ENCODE data around the gene C1QB. TPM values are rescaled to one million over a fixed set of nuclear protein-coding genes. Genes with fewer than 3 reads are reported as not detected.
A peak's percentile ranks its signal among the peaks of the same experiment; 100 is the strongest.

The C1QB gene
- total and polyA plus RNA-seq, 10 donors: 225 to 3,817 (median 1,581) TPM

DNA sequence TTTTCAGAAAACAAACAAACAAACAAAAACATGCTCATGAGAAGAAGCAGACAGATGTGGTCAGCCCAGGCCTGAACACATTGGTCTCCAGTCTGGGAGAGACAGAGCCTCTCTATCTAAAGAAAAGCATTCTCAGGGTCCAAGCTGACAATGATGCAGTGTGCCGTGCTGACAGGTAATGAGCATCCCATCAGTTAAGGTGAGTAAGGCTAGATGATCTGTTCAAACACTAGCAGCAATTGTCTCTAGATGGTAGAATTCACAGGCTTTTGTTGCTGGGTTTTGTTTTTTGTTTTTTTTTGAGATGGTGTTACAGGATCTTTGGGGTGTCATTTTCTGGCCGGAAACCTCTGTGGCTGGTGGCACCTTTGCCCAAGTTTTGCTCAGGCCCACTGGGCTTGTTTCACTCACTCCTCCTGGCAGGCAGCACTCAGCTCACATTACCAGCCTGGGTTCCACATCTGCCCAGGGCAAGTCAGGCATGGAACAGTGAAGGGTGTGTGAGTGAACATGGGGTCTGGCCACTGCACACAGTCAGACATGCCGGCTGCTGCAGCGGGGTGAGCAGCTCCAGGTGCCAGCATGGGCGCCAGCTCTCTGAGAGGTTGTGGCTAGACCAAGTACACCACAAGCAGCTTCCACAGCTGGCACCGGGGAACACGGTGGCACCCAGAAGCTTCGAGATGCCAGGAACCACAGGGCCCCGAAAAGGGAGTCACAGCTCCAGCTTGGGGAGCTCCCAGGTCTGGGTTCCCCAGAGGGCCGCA lies 19.2 kb upstream of the C1QB start:
- Histone ChIP-seq H3K36me3 (peaks cover 0 to 3% (median 0%) of the 10 kb centered on the region in 6 donors), H3K4me1 (peaks cover 0 to 44% (median 10%) of the 10 kb centered on the region in 6 donors), H3K4me3 (no peak overlapping the region), H3K27ac (no peak overlapping the region), H3K27me3 (replicated peaks in 1 of 7) (peaks cover 0 to 43% (median 0%) of the 10 kb centered on the region in 7 donors), H3K9me3 (no peaks in the 10 kb centered on the region)
- intact Hi-C loops (cut with DNase I; ENCODE audit: low total_unique reads): no loop called here
- DNase-seq: no peak
- 67 to 85% (median 83%) methylated on average over 10 of the region's 10 CpGs for WGBS, 5 donors
- TF ChIP-seq POLR2AphosphoS5 (IDR thresholded peaks at IDR 0.05): no peak
- no peak for TF ChIP-seq POLR2A (IDR thresholded peaks at IDR 0.05)
- TF ChIP-seq, protein P1, sequence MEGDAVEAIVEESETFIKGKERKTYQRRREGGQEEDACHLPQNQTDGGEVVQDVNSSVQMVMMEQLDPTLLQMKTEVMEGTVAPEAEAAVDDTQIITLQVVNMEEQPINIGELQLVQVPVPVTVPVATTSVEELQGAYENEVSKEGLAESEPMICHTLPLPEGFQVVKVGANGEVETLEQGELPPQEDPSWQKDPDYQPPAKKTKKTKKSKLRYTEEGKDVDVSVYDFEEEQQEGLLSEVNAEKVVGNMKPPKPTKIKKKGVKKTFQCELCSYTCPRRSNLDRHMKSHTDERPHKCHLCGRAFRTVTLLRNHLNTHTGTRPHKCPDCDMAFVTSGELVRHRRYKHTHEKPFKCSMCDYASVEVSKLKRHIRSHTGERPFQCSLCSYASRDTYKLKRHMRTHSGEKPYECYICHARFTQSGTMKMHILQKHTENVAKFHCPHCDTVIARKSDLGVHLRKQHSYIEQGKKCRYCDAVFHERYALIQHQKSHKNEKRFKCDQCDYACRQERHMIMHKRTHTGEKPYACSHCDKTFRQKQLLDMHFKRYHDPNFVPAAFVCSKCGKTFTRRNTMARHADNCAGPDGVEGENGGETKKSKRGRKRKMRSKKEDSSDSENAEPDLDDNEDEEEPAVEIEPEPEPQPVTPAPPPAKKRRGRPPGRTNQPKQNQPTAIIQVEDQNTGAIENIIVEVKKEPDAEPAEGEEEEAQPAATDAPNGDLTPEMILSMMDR (IDR thresholded peaks at IDR 0.05 in 8 of 11, conservative IDR thresholded peaks at IDR 0.05 in 3 of 11): no peak

DNA sequence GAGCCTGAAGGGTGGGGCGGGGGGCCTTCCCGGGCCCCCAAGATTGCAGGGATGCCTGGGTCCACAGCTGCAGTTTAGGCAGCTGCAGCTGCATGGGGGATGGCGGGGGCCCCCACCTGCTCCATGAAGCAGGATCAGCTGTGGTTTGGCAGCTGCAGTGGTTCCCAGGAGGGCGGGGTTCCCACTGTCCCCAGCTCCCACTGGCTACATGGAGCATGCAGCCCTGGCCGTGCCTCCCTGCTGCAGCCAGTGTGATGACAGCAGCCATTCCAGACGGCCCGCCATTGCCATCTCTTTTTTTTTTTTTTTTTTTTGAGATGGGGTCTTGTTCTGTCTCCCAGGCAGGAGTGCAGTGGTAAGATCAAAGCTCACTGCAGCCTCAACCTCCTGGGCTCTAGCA lies 17.6 kb upstream of the C1QB start:
- peak overlapping the region in 5 of 8 donors; percentile 38 to 83 (median 54) for H3K27ac ChIP-seq
- peaks cover 0 to 54% (median 6%) of the 10 kb centered on the region in 6 donors for H3K4me1 ChIP-seq
- peaks cover 0 to 13% (median 0%) of the 10 kb centered on the region in 6 donors for H3K36me3 ChIP-seq
- WGBS, 5 donors: 52 to 71% (median 68%) methylated on average over 6 to 7 of the region's 7 CpGs
- H3K27me3 ChIP-seq (replicated peaks in 1 of 7): peaks cover 0 to 49% (median 0%) of the 10 kb centered on the region in 7 donors
- no peaks in the 10 kb centered on the region for H3K9me3 ChIP-seq
- intact Hi-C loops (cut with DNase I; ENCODE audit: low total_unique reads): no loop called here
- no peak overlapping the region for H3K4me3 ChIP-seq
- DNase-seq: no peak
- TF ChIP-seq POLR2AphosphoS5 (IDR thresholded peaks at IDR 0.05): no peak
- TF ChIP-seq, protein P1 (IDR thresholded peaks at IDR 0.05 in 8 of 11, conservative IDR thresholded peaks at IDR 0.05 in 3 of 11): no peak
- TF ChIP-seq POLR2A (IDR thresholded peaks at IDR 0.05): no peak

DNA sequence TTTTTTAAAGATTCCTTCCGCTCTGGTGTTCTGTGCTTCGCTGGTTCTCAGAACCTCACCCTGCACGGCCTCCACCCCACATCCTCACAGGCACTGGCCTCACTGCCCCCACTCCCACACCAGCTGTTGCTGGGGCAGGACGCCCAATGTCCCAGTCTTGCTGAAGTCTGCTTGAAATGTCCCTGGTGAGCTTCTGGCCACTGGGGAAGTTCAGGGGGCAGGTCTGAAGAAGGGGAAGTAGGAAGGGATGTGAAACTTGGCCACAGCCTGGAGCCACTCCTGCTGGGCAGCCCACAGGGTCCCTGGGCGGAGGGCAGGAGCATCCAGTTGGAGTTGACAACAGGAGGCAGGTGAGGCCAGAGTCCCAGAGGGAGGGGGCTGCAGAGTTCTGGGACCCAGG lies 16.7 kb upstream of the C1QB start, which contains the start of gene C1QA:
Gene C1QA (plus strand): TSS at position 276 of the 400 bp plus-strand sequence. CDS start 989 bp downstream, outside the sequence.
- TF ChIP-seq, protein P1 (IDR thresholded peaks at IDR 0.05 in 8 of 11, conservative IDR thresholded peaks at IDR 0.05 in 3 of 11): no peak
- TF ChIP-seq POLR2A (IDR thresholded peaks at IDR 0.05) (peak in 1 of 3 donors; percentile 15), POLR2AphosphoS5 (IDR thresholded peaks at IDR 0.05) (peak; percentile 85 to 93 (median 91))
- Histone ChIP-seq H3K36me3 (peaks cover 0 to 13% (median 0%) of the 10 kb centered on the region in 6 donors), H3K4me1 (peaks cover 0 to 53% (median 7%) of the 10 kb centered on the region in 6 donors), H3K4me3 (peak within 1 kb of the TSS; percentile 7 to 65 (median 28)), H3K27me3 (replicated peaks in 1 of 7) (peaks cover 0 to 58% (median 0%) of the 10 kb centered on the region in 7 donors), H3K9me3 (no peaks in the 10 kb centered on the region), H3K27ac (peak within 1 kb of the TSS; percentile 35 to 83 (median 75))
- DNase-seq: peak; percentile 87
- WGBS, 5 donors: 38 to 57% (median 47%) methylated on average over 4 to 5 of the region's 5 CpGs
- intact Hi-C loops (cut with DNase I; ENCODE audit: low total_unique reads): no loop called here

DNA sequence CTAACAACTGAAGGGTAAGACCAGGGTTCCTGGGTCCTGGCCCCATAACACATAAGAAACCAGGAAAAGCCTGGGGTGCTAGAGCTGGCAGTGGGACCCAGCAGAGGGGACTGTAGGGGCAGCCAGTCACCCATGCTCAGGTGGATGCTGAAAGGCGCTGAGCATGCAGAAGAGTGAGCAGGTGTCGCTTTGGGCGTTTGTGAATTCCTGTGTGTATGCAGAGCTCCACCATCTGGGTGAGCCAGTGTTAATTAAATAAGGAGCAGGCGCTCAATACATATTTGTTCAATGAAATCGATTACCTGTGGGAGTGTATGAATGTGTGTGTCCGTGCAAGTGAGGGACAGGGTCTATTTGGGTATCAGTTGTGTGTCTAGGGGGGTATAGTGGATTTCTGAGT lies 16.1 kb upstream of the C1QB start:
- H3K4me1 ChIP-seq: peaks cover 0 to 59% (median 11%) of the 10 kb centered on the region in 6 donors
- TF ChIP-seq POLR2AphosphoS5 (IDR thresholded peaks at IDR 0.05) (no peak), POLR2A (IDR thresholded peaks at IDR 0.05) (no peak)
- TF ChIP-seq, protein P1 (IDR thresholded peaks at IDR 0.05 in 8 of 11, conservative IDR thresholded peaks at IDR 0.05 in 3 of 11): no peak
- intact Hi-C loops (cut with DNase I; ENCODE audit: low total_unique reads): no loop called here
- H3K27ac ChIP-seq: peak overlapping the region; percentile 35 to 83 (median 75)
- H3K27me3 ChIP-seq (replicated peaks in 1 of 7): peaks cover 0 to 59% (median 0%) of the 10 kb centered on the region in 7 donors
- peaks cover 0 to 13% (median 0%) of the 10 kb centered on the region in 6 donors for H3K36me3 ChIP-seq
- 72 to 84% (median 78%) methylated on average over 6 of the region's 6 CpGs for WGBS, 5 donors
- DNase-seq: no peak
- H3K4me3 ChIP-seq: peak overlapping the region; percentile 7 to 65 (median 28)
- no peaks in the 10 kb centered on the region for H3K9me3 ChIP-seq
